ENCODE results near the gene BNIPL. TPM values are rescaled to one million over a fixed set of nuclear protein-coding genes. Genes with fewer than 3 reads are reported as not detected.

The BNIPL gene
- total RNA-seq, 1 donor from 2014 or later = 4.2 TPM

- peaks cover 56% of the 10 kb centered on the region for H3K4me1 Mint-ChIP-seq
- H3K36me3 Mint-ChIP-seq = peaks cover 11% of the 10 kb centered on the region
- H3K27me3 Mint-ChIP-seq (ENCODE audit: low read depth) = no peaks in the 10 kb centered on the region
- peak overlapping the region; percentile 98 for H3K27ac Mint-ChIP-seq
- H3K9me3 Mint-ChIP-seq = no peaks in the 10 kb centered on the region
- peak overlapping the region; percentile 96 for H3K4me3 Mint-ChIP-seq
- no peak for TF ChIP-seq CTCF (IDR thresholded peaks at IDR 0.05; ENCODE audit: unreplicated experiment)
- peak; percentile 63 to 79 for DNase-seq (ENCODE audit: low spot score in 2 of 2, unreplicated experiment in 2 of 2)
Observed at GRCh38 chr1:151058692-151059091, 22.3 kb downstream of the BNIPL start.

- Mint-ChIP-seq H3K36me3 (peaks cover 11% of the 10 kb centered on the region), H3K4me1 (peaks cover 56% of the 10 kb centered on the region)
- TF ChIP-seq CTCF (IDR thresholded peaks at IDR 0.05; ENCODE audit: unreplicated experiment) = peak; percentile 70
Observed at GRCh38 chr1:151059109-151060006, 23.0 kb downstream of the BNIPL start, which contains the start of gene CDC42SE1. TSS of gene CDC42SE1 (minus strand) at chr1:151059622. CDS start at chr1:151055730, 3,892 bp downstream.

GRCh38 chr1:151060007-151060656 lies 23.7 kb downstream of the BNIPL start, which contains the start of gene MLLT11:
TSS of gene MLLT11 (plus strand) at chr1:151060397. CDS start at chr1:151067225, 6,828 bp downstream.
- no peak for TF ChIP-seq CTCF (IDR thresholded peaks at IDR 0.05; ENCODE audit: unreplicated experiment)
- peak within 1 kb of the TSS; percentile 98 for H3K27ac Mint-ChIP-seq
- DNase-seq (ENCODE audit: low spot score in 2 of 2, unreplicated experiment in 2 of 2) = peak; percentile 49 to 74
- H3K9me3 Mint-ChIP-seq = no peaks in the 10 kb centered on the region
- peak within 1 kb of the TSS; percentile 96 for H3K4me3 Mint-ChIP-seq
- H3K4me1 Mint-ChIP-seq = peaks cover 56% of the 10 kb centered on the region
- H3K36me3 Mint-ChIP-seq = peaks cover 7% of the 10 kb centered on the region
- no peaks in the 10 kb centered on the region for H3K27me3 Mint-ChIP-seq (ENCODE audit: low read depth)

More at GRCh38 chr1:151059109-151060006, 23.0 kb downstream of the BNIPL start, which contains the start of gene CDC42SE1:
- peak; percentile 74 to 85 for DNase-seq (ENCODE audit: low spot score in 2 of 2, unreplicated experiment in 2 of 2)
- Mint-ChIP-seq H3K27ac (peak within 1 kb of the TSS; percentile 98), H3K9me3 (no peaks in the 10 kb centered on the region), H3K27me3 (ENCODE audit: low read depth) (no peaks in the 10 kb centered on the region), H3K4me3 (peak within 1 kb of the TSS; percentile 96)

GRCh38 chr1:151060657-151061421 lies 24.5 kb downstream of the BNIPL start:
- peak overlapping the region; percentile 98 for H3K27ac Mint-ChIP-seq
- H3K27me3 Mint-ChIP-seq (ENCODE audit: low read depth) = no peaks in the 10 kb centered on the region
- no peaks in the 10 kb centered on the region for H3K9me3 Mint-ChIP-seq
- H3K4me1 Mint-ChIP-seq = peaks cover 56% of the 10 kb centered on the region
- DNase-seq (ENCODE audit: low spot score in 2 of 2, unreplicated experiment in 2 of 2) = no peak
- H3K4me3 Mint-ChIP-seq = peak overlapping the region; percentile 96
- TF ChIP-seq CTCF (IDR thresholded peaks at IDR 0.05; ENCODE audit: unreplicated experiment) = no peak
- H3K36me3 Mint-ChIP-seq = peaks cover 5% of the 10 kb centered on the region

- peak overlapping the region; percentile 98 for H3K27ac Mint-ChIP-seq
- H3K36me3 Mint-ChIP-seq = peaks cover 5% of the 10 kb centered on the region
- peak overlapping the region; percentile 96 for H3K4me3 Mint-ChIP-seq
- H3K27me3 Mint-ChIP-seq (ENCODE audit: low read depth) = no peaks in the 10 kb centered on the region
- H3K4me1 Mint-ChIP-seq = peaks cover 48% of the 10 kb centered on the region
- no peaks in the 10 kb centered on the region for H3K9me3 Mint-ChIP-seq
- no peak for TF ChIP-seq CTCF (IDR thresholded peaks at IDR 0.05; ENCODE audit: unreplicated experiment)
- DNase-seq (ENCODE audit: low spot score in 2 of 2, unreplicated experiment in 2 of 2) = no peak
Observed at GRCh38 chr1:151061704-151062103, 25.3 kb downstream of the BNIPL start.
